SU-DHL-6 (cell line): Measurements from ENCODE around the gene PLS1.

Experiments used
- CTCF ChIP-seq: fragments of 200-600 bp; sonication (generic); IDR thresholded peaks from one replicate; pipeline ENCODE4 v1.5.1; 2017; ENCODE audit warnings: antibody characterized with exemption, mild to moderate bottlenecking, low read length, moderate library complexity; ENCODE audit not compliant: insufficient read depth, poor library complexity, severe bottlenecking
- EZH2phosphoT487 ChIP-seq: fragments of 200-600 bp; sonication (generic), shearing (Covaris generic); conservative IDR thresholded peaks from 2 replicates; pipeline ENCODE4 v1.6.1; 2018; ENCODE audit warnings: mild to moderate bottlenecking, antibody characterized with exemption, low read length, moderate library complexity, mixed read lengths

DNA sequence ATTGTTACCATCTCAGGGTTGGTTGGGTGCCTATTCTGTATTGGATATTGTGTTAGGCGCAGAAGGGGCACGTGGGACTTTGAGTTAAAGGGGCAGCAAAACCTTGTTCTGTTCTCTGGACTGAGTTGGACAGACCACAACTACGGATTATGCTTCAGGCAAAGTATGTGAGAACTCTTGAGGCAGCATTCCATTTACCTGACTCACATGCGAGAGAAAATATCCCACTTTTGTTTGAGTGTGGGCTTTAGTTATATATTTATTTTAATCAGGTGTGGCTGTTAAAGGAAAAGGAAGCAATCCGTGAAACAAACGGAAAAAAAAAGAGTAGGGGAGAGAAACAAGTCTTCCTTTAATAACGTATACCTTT is 627 bp upstream of the PLS1 start:
- TF ChIP-seq CTCF (no peak), EZH2phosphoT487 (no peak)
